HG02610 (cell line): ENCODE measurements around the gene H3-3A.

Source experiments
- ATAC-seq: cut with Tn5 transposase; IDR thresholded peaks from one replicate; pipeline ENCODE4 v1.9.1; 2021; ENCODE audit warnings: mild to moderate bottlenecking, moderate library complexity; ENCODE audit not compliant: unreplicated experiment

The H3-3A gene

DNA sequence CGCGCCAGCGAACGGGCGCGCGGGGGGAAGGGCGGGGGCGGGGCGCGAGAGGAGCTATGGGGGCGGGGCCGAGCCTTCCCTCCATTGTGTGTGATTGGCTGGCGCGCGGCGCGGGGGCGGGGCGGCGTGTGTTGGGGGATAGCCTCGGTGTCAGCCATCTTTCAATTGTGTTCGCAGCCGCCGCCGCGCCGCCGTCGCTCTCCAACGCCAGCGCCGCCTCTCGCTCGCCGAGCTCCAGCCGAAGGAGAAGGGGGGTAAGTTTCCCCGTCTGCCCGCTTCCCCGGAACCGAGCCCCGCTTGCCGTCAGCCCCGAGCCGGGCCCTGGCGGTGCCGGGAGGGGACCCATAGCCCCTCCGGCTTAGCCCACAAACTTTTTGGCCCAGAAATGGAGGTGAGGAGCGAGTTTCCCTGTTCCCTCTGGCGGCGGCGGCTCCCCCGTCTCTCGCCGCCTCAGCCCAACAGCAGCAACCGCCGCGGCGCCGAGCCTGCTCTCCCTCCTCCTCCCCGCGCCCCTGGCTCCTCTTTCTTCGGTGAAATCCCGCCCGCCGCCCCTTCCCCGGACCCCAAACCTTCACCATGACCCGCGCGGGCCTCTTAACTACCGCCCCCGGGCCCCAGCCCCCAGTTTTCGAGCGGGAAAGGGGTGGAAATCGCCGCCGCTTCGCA is at the start of gene H3-3A:
H3-3A (plus strand) TSS at position 159 of the 666 bp plus-strand sequence. CDS start 1,636 bp downstream, outside the sequence.
- peak; percentile 79 for ATAC-seq

DNA sequence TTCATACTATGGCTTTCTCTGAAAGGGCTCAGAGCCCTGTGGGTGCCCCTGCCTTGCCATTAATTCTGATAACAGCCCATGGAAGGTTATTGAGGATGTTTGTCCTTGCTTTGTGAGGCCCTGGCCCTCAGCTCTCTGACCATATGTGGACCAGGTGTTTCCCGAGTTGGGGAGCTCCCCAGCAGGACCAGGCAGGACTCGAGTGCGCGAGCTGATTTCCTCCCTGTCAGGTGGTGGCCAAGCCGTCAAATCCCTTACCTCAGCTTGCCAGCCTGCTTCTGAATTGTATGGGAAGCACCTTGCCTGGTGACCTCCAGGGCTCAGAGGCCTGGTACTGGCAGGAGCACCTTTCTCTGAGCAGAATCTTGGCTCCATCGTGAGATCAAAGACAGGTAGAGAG is 45.4 kb upstream of the H3-3A start:
- ATAC-seq: no peak

DNA sequence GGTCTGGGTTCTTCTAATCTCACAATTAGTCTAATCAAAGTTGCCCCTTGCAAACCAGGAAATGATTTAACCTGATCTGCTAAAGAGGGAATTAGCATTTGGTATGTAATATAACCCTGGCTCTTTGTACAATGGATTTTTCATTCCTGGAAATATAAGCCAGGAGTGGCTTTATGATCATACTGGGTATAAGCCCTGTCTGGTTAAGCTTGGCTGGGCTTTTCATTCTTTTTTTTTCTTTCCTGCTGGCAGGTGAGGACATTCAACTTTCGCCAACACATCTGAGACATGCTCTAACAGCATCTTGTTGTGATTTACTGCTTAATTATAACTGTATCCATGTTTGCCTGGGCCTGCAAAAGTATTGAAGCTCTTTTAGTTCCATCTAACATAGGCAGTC is 42.9 kb upstream of the H3-3A start:
- no peak for ATAC-seq

DNA sequence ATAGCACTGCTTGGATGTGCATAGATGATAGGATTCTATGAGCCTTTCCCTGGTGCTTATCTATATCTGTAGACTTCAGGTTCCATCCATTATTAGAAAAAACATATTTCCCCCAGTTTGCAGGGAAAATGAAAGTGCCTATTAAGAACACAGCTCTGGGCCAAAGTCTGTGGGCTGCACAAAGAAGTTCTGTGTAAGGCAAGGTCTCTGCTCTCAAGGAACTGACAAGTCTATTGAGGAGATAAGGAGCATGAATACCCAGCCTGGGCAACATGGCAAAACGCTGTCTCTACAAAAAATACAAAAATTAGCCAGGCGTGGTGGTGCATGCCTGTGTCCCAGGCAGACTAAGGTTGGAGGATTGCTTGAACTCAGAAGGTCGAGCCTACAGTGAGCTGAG is 41.1 kb upstream of the H3-3A start:
- ATAC-seq: no peak

DNA sequence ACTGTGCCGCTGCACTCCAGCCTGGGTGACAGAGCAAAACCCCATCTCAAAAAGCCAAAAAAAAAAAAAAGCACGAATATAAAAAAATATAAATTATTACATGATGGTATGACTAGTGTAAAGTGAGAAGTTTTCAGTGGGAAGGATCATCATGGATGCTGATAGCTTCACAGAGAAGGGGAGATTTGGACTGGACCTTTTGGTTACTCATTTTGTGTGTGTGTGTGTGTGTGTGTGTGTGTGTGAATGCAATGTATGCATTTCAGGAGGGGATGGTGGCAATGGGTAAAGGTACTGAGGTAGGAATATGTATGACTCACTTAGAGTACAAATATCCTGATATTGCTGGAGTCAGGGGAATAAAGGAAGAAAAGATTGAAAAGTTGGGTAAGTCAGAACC is 40.7 kb upstream of the H3-3A start:
- no peak for ATAC-seq

DNA sequence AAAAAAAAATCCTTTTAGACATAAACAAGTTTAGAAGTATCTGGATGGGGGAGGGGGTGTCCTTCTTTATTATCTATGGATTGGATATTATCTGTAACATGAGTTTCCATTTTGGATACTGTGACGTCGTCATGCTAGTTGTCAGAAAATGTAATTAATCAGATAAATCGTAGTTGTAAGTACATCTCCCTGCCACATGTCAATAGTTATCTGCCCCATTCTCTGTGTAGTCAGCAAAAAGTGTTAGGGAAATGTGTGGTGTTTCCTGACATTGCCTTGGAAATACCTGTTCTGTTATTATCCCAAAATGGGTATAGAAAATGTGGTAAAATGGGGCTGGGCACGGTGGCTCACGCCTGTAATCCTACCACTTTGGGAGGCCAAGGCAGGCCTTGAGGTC is 38.8 kb upstream of the H3-3A start:
- no peak for ATAC-seq

DNA sequence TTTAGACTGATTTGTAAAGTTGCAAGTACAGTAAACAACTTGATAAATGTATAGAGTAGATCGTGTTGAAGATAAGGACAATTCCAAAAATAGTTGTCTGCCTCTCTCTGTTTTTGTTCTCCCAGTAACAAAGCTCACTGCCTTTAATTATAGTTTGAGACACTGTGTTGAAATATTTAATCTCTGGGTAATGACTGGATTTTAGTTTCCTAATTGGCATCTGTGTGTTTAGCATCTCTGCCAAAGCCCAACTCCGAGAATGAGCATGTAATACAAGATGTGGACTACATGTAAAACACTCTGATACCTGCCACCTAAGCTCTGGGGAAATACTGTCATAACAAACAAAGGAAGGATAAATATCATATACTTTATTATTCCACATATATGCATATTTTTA is 35.7 kb upstream of the H3-3A start:
- ATAC-seq: no peak

DNA sequence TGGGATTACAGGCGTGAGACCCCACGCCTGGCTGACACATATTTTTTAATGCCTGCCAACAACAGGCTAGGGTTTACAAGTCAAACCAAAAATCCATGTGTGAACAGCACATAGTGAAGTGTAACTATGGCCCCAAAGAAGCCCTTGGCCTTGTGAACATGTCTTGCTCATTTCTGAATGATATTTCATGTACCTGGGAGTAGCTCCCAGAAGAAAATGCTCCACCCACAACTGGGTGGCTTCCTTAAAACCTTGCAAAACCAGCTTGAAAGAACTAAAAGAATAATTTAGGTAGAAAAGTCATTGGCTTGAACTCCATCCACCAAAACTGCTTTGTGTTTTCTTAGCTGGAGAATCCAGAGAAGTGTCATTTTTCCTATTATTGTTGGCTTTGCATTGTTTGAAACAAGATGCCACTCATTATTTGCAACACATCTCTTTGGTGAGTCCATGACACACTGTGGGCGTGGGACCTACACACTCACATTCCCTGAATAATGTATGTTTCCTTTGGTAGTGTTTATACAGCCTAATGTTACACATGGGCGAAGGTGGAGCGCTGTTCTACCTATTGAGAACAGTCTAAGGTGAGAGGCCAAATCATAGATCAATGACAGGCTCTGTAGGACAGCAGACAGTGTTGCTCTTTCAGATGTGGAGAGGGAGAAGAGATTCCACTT is 34.8 kb upstream of the H3-3A start:
- ATAC-seq: no peak

DNA sequence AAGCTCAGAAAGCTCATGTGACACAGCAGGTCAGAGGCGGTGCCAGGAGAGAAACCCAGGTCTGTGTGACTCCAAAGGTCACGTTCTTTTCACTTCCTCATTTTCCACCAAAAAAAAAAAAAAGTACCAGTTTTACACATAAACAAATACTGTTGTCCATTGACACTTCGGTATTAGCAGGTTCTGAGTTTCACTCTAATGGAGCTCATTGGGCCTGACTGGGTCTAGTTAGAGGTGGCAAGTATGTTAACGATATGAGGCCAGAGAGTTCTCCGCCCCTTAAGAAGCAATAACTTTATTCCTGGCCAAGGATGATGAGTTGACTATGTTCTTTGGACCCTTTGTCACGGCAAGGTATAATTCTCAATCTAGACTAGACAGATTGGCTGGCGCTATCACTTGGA is 33.4 kb upstream of the H3-3A start:
- peak; percentile 84 for ATAC-seq

DNA sequence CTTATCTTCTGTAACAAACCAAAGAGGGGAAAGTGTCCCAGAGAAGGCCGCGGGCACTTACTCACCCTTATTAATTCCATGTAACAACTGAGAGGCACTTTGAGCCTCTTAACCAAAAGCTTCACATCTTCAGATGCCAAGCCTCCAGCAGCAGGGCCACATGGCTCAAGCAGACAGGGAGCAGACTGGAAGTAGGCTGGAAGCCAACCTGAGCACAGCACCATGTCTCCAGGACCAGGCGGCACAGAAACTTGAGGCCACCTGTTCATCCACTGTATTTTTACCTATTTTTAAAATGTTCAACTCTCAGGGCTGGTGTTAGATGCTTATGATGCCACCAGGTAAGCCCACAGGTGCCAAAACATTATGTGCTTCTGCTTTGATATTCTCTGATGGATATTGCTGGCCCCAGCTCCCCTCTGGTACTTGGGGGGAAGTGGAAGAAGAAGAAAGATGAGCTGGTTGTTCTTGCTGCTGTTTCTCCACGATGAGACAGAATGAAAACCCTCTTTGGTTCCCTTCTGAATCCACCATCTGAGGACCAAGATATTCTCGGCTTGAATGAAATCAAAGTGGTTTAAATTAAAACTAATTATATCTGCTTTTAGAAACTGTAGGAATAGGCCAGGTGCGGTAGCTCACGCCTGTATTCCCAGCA is 32.8 kb upstream of the H3-3A start:
- ATAC-seq: no peak

DNA sequence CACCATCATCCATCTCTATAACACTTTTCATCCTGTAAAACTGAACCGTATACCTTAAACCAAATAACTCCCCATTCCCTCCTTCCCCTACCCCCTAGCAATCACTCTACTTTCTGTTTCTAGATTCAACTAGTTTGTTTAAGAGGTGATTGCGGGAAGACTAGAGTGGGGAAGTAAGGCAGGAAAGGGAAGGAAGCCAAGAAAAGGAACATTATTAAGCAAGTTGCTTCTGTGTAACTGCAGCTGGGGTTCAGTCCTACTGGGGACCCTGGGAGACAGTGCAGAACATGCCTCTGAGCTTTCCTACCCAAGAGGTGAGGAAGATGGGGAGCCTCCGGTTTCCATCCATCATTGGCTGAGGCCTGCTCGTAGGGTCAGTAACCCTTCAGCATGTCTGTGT is 28.9 kb upstream of the H3-3A start:
- ATAC-seq: no peak

DNA sequence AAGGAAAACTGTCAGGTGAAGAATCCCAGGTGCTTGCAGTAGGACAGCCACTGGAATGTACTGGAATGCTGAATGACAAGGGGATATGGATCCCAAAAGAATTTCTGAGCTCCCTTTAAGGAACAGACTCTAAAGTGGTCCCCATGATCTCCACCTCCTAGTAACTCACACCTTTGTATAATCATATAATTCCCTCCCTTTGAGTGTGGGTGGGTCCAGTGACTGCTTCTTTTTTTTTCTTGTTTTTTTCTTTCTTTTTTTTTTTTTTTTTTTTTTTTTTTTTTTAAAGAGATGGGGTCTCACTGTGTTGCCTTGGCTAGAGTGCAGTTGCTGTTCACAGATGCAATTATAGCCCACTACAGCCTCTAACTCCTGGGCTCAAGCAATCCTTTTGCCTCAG is 28.5 kb upstream of the H3-3A start:
- no peak for ATAC-seq

DNA sequence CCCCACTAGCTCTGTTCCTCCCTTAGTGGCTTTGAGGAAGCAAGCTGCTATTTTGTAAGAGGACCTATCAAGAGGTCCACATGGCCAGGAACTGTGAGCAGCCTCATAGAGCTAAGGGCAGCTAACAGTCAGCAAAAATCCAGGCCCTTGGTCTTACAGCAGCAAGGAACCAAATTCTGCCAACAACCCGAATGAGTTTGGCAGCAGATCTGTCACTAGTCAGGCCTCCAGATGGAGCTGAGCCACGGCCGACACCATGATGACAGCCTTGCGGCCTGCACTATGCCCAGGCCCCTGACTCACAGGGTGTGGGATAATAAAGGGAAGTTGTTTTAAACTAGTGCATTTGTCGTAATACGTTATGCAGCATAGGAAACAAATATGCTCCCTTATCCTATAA is 28.0 kb upstream of the H3-3A start:
- ATAC-seq: no peak

DNA sequence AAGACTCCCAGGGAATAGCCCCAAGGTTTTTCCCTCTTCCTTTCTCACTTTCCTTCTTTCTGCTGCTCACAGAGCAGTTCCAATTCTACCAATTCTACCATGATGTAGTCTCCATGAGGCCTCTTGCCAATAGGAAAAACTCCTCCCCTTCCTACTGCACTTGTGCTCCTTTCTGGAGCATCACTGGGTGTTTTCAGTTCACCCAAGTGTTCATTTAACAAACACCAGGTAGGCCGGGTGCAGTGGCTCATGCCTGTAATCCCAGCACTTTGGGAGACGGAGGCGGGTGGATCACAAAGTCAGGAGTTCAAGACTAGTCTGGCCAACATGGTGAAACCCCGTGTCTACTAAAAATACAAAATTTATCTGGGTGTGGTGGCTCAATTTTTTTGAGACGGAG is 26.6 kb upstream of the H3-3A start:
- ATAC-seq: no peak

DNA sequence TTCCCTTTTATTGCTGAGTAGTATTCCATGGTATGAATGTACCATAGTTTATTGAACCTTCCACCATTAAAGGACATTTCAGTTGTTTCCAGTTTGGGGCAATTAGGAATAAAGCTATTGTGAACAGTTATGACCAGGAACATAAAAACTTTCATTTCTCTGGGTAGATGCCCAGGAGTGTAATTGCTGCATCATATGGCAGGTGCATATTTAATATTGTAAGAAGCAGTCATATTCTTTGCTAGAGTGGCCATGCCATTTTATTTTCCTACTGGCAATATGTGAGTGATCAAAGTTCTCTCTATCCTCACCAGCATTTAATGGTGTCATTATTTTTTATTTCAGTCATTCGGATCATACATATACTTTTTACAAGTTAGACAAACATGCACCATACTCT is 23.9 kb upstream of the H3-3A start:
- no peak for ATAC-seq

DNA sequence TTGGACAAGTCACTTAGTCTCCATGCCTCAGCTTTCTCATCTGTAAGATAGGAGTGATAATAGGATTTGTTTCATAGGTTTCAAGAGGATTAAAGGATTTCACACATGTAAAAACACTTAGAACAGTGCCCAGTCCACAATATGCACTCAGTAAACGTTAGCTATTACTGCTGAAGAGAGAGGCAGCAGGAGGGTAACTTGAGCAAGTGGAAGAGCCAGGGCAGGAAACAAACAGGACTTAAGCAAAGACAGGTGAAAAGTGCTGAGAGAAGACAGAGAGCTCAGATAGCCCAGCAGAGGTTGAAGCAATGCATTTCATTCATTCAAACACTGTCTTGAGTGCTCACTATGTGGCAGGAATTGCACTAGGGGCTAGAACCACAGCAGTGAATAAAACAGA is 21.1 kb upstream of the H3-3A start:
- no peak for ATAC-seq

DNA sequence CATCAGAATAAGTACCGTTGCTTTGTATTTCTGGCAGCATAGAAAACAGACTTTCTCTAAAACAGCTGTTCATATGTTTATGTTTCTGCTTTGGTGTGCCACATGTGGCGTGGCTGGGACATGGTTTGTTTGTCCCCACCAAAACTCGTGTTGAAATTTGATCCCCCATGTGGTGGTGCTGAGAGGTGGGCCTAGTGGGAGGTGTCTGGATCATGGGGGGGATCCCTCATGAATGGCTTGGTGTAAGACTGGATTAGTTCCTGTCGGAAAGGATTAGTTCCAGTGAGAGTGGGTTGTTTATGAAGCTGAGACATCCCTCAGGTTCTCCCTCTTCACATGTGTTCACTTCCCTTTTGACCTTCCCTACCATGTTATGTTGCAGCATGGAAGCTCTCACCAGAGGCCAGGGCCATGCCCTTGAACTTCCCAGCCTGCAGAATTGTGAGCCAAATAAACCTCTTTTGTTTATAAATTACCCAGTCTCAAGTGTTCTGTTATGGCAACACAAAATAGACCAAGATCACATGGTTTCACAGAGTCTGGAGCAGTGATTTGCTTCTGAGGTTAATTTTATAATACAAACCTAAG is 17.9 kb upstream of the H3-3A start:
- no peak for ATAC-seq

DNA sequence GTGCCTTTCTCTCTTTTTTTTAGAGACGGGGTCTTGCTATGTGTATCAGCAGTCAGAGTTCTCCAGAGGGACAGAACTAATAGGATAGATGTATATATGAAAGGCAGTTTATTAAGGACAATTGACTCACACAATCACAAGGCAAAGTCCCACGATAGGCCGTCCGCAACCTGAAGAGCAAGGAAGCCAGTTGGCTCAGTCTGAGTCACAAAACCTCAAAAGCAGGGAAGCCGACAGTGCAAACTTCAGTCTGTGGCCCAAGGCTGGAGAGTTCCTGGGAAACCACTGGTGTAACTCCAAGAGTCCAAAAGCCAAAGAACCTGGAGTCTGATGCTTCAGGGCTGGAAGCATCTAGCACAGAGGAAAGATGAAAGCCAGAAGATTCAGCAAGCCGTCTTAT is 16.3 kb upstream of the H3-3A start:
- no peak for ATAC-seq

DNA sequence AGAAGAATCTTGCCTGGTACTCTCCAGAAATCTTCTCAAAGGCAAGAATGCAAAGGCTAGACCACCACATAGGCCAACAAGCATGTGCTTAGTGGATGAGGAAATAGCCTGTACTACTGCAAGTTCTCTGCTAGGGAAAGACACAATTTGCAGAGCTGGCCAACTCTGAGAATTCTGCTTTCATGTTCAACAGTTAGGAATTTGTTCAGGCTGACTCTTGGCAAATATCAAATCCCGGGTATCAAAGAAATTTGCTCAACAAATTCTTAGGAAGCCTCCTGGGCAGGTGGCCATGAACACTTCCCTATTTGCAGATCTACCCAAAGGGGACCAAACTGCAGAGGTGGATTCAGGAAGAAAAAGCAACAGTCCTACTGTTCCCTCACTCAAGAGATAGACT is 15.0 kb upstream of the H3-3A start:
- ATAC-seq: no peak

DNA sequence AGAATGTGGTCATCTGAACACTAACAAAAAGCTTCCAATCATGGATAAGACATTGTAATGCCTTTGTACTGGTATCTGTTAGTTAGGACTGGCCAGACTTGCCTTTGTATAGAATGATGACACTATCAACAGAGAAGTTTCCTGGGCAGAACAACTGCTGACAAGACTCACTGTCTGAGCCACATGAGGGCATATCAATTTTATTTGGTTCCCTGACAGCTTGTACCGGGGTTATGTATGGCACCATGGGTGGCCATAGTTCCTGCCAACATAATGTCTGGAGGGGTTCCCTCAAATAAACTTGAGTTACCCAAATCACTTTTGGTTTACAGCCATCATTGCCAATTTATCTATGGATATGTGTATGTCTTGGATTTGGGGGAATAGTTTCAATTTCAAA is 13.6 kb upstream of the H3-3A start:
- ATAC-seq: no peak

DNA sequence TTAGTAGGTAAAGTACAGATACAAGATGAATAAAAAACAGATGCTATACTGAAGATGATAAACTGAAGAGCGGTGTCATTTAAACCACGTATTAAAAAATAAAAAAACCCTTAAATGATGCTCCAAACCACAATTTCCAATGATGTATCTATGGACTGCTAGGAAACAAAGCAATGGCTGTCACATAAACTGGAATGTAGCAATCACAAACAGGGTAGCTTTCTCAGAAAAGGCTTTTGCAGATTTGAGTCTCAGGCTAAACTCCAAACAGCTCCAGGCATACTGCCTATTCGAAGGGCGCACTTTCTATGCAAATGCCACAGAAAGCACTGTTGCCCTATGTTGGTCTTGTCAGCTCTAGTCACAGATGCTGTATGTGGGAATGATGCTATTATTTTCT is 12.4 kb upstream of the H3-3A start:
- ATAC-seq: no peak

DNA sequence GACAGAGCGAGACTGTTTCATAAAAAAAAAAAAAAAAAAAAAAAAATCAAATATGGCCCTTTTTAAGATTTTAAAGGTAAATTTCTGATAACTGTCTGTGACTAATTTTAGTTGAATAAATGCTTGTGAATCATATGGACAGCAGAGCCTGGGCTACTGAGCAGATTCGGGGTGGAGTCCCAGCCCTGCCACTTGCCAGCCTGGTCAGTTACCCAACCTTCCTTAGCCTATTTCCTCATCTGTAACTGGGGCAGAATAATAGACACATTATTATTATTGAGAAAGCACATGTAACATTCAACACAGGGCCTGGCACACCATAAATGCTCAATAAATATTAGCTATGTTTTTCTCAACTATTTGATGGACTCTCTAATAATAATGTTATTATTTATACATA is 11.2 kb upstream of the H3-3A start:
- no peak for ATAC-seq
